Activated T-helper 2 cell treated with anti-CD3 and anti-CD28 coated beads, Interferon-gamma antibody, Interleukin-2, Interleukin-4, amounts not matched to agents 10 μg/mL and 5 μg/mL and 100 μg/mL, durations not matched to agents 14 hours and 24 hours and 36 hours (primary cell): ENCODE results near the gene SNIP1. TPM values are rescaled to one million over a fixed set of nuclear protein-coding genes. Genes with fewer than 3 reads are reported as not detected.
"Not testable (repeated sequence)": the region's sequence is repeated elsewhere in the genome, so short reads cannot be mapped to it uniquely, and the experiment has no call there.

ENCODE experiments used
- DNase-seq: peaks from one replicate; pipeline ENCODE4 v3.0.0; 2021; ENCODE audit warnings: low spot score
- H3K27ac Mint-ChIP-seq: one replicate; pipeline ENCODE4 v1.8.0; 2021; ENCODE audit warnings: mixed read lengths
- H3K27me3 Mint-ChIP-seq: one replicate; pipeline ENCODE4 v1.8.0; 2021; ENCODE audit warnings: low read depth, mixed read lengths
- H3K36me3 Mint-ChIP-seq: one replicate; pipeline ENCODE4 v1.8.0; 2021; ENCODE audit warnings: low read depth, mixed read lengths
- H3K4me1 Mint-ChIP-seq: one replicate; pipeline ENCODE4 v1.8.0; 2021; ENCODE audit warnings: low read depth, mixed read lengths
- H3K4me3 Mint-ChIP-seq: one replicate; pipeline ENCODE4 v1.8.0; 2021; ENCODE audit warnings: low read depth, mild to moderate bottlenecking, moderate library complexity, mixed read lengths
- H3K9me3 Mint-ChIP-seq: one replicate; pipeline ENCODE4 v1.8.0; 2021; ENCODE audit warnings: mixed read lengths
- intact Hi-C: fragments of 100-400 bp; cut with micrococcal nuclease; formaldehyde crosslinking; loops from one replicate; pipeline ENCODE4 v1.15.1; 2023
- total RNA-seq: library from RNA; stranded (reverse); gene quantifications from 2 replicates; pipeline ENCODE4 v1.2.3, GENCODE V29; 2022

SNIP1 gene
- total RNA-seq, 1 donor from 2014 or later = 26.1 TPM

GRCh38 chr1:37574834-37575480 is 20.9 kb upstream of the SNIP1 start:
- no peak overlapping the region for H3K4me3 Mint-ChIP-seq
- H3K27ac Mint-ChIP-seq = peak overlapping the region; percentile 81
- no peaks in the 10 kb centered on the region for H3K9me3 Mint-ChIP-seq
- intact Hi-C loops = loop anchor here (2.0 to 10.0 kb wide), 2 partner anchors 20 to 100 kb away; partner anchors contain the start of genes GNL2 and ZC3H12A
- peaks cover 90% of the 10 kb centered on the region for H3K36me3 Mint-ChIP-seq
- peaks cover 66% of the 10 kb centered on the region for H3K4me1 Mint-ChIP-seq
- DNase-seq = no peak
- H3K27me3 Mint-ChIP-seq = no peaks in the 10 kb centered on the region

- H3K9me3 Mint-ChIP-seq = no peaks in the 10 kb centered on the region
- DNase-seq = no peak
- intact Hi-C loops = loop anchor here (10.0 kb wide), 1 partner anchor 96 kb away; the partner anchor contains the start of gene ZC3H12A
- peak overlapping the region; percentile 14 for H3K4me3 Mint-ChIP-seq
- peaks cover 47% of the 10 kb centered on the region for H3K4me1 Mint-ChIP-seq
- no peaks in the 10 kb centered on the region for H3K27me3 Mint-ChIP-seq
- H3K27ac Mint-ChIP-seq = peak overlapping the region; percentile 61
- peaks cover 94% of the 10 kb centered on the region for H3K36me3 Mint-ChIP-seq
These were observed 16.6 kb upstream of the SNIP1 start for GRCh38 chr1:37570528-37571334.

DNA sequence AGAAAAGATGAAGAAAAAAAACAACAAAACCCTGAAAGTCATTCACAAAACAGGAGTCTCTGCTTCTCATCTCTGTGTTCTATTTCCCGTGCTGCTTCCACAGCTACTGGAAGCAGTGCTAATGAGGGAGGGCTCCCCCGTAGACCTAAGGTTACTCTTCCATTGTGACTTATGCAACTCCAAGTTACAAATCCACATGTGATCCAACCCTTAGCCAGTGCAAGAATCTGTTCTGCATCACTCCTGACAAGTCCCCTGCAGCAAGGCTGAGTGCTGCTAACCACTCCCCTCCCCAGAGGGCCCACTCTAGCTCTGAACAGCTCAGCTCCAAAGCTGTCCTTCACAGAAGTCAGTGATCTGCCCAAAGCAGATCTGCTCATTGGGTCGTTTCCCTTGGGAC is 12.9 kb upstream of the SNIP1 start:
- peaks cover 16% of the 10 kb centered on the region for H3K4me1 Mint-ChIP-seq
- intact Hi-C loops = no loop called here
- H3K36me3 Mint-ChIP-seq = peaks cover 68% of the 10 kb centered on the region
- H3K27me3 Mint-ChIP-seq = no peaks in the 10 kb centered on the region
- H3K9me3 Mint-ChIP-seq = no peaks in the 10 kb centered on the region
- no peak for DNase-seq
- H3K27ac Mint-ChIP-seq = no peak overlapping the region
- no peak overlapping the region for H3K4me3 Mint-ChIP-seq

DNA sequence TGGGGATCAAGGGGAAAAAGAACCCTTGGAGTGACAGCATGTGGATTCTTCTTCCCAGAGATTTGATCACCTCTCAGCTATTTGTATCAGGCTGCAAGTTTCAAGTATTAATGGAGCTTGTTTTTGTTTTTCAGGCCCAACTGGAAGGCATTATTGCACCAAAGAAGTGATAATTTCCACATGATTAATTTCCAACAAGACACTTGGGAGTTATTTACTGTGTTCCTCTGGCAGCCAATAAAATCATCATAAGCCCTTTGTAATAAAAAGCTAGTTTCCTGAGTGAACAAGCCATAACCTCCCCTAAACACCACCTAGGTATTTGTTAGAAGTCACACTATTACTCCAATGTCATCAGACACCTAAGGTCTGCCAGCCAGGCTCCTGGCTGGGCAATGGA is 10.8 kb upstream of the SNIP1 start:
- intact Hi-C loops = no loop called here
- no peak overlapping the region for H3K4me3 Mint-ChIP-seq
- H3K27ac Mint-ChIP-seq = no peak overlapping the region

GRCh38 chr1:37562984-37563383 is 8.9 kb upstream of the SNIP1 start:
- Mint-ChIP-seq H3K27me3 (no peaks in the 10 kb centered on the region), H3K9me3 (no peaks in the 10 kb centered on the region), H3K4me1 (peaks cover 2% of the 10 kb centered on the region), H3K27ac (no peak overlapping the region), H3K4me3 (no peak overlapping the region), H3K36me3 (peaks cover 31% of the 10 kb centered on the region)
- intact Hi-C loops = no loop called here
- DNase-seq = no peak

More for the DNA sequence above, 10.8 kb upstream of the SNIP1 start:
- Mint-ChIP-seq H3K9me3 (no peaks in the 10 kb centered on the region), H3K4me1 (no peaks in the 10 kb centered on the region), H3K27me3 (no peaks in the 10 kb centered on the region), H3K36me3 (peaks cover 50% of the 10 kb centered on the region)
- no peak for DNase-seq

DNA sequence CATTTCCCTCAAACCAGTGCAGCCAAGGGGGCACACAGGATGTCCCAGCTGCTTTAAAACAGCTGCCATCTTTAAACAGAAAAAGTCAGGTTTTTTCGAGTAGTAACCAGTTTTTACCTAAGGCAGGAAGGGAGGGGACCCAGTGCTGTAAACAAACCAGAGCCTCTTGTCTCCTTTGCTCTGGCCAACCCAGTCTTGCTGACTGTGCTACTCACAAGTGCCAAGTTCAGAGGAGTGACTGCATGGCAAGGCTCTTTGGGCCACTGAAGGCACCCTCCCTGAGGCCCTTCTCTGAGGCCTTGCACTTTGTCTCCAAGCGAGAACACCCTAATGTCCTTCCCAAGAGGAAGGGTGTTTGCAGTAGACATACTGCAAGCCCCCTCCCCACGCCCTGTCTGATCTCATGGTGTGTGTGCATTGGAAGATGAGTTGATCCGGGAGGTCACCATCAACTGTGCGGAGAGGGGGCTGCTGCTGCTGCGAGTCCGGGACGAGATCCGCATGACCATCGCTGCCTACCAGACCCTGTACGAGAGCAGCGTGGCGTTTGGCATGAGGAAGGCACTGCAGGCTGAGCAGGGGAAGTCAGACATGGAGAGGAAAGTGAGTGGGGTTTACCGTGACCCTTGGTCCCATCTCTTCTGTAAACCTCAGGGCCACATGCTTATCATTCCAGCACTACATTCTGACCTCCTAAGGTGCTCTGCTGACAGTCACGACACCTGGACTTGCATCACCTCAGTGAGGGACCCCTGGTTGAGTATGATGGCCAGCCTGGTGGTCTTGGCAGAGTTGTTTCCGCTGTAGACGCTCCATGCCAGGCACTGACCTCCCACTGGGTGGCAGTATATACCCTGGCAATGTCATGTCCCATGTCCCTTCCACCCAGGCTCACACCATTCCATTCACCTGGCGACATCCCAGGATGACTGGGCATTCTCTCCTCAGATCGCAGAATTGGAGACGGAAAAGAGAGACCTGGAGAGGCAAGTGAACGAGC is 7.3 kb upstream of the SNIP1 start:
- no peaks in the 10 kb centered on the region for H3K9me3 Mint-ChIP-seq
- no peak for DNase-seq
- peaks cover 7% of the 10 kb centered on the region for H3K4me1 Mint-ChIP-seq
- no peak overlapping the region for H3K4me3 Mint-ChIP-seq
- H3K27me3 Mint-ChIP-seq = no peaks in the 10 kb centered on the region
- intact Hi-C loops = loop anchor here (2.0 kb wide), 1 partner anchor 121 kb away; no protein-coding TSS in a partner anchor
- H3K36me3 Mint-ChIP-seq = peaks cover 16% of the 10 kb centered on the region
- no peak overlapping the region for H3K27ac Mint-ChIP-seq

DNA sequence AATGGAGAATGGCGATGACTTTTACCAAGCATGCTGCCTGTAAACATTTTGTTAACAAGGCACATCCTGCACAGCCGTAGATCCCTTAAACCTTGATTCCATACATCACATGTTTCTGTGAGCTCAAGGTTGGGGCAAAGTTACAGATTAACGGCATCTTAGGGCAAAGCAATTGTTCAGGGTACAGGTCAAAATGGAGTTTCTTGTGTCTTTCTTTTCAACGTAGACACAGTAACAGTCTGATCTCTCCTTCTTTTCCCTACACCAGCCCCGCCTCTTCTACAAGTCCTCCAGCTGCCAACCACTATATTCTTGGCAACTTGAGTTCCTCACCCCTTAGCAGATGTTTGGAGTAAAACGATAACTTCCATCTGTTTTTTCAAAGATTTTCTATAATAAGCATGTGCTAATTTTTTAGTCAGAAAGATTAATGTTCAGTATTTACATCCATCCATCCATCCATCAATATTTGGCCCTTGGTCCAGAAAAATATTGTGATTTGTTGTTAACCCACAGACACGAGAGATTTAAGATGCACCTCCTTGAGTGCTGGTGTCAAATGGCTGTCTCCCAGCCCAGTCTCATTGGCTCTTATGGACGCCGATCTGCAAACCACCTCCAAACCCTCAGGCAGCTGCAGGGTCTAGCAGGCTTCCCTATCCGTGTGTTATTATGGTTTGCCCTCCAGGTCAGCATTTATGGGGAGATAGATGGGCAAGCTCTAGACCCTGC is 6.5 kb upstream of the SNIP1 start:
- Mint-ChIP-seq H3K4me3 (no peak overlapping the region), H3K27me3 (no peaks in the 10 kb centered on the region), H3K27ac (no peak overlapping the region), H3K9me3 (no peaks in the 10 kb centered on the region), H3K36me3 (peaks cover 7% of the 10 kb centered on the region), H3K4me1 (peaks cover 8% of the 10 kb centered on the region)
- no peak for DNase-seq
- intact Hi-C loops = loop anchor here (2.0 kb wide), 1 partner anchor 122 kb away; no protein-coding TSS in a partner anchor

DNA sequence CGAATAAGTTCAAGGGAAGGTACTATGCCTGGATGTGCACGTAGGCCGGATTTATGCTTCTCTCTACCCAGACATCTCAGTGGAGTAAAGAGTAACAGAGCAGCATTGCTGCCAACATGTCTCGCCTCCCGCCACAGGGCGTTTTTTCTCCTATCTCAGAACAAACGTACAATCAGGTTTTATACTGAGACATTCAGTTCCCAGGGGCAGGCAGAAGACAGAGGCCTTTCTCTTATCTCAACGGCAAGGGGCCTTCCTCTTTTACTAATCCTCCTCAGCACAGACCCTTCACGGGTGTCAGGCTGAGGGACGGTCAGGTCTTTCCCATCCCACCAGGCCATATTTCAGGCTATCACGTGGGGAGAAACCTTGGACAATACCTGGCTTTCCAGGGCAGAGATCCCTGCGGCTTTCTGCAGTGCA is 5.9 kb upstream of the SNIP1 start:
- H3K27me3 Mint-ChIP-seq, H3K9me3 Mint-ChIP-seq, H3K4me3 Mint-ChIP-seq, H3K4me1 Mint-ChIP-seq, H3K27ac Mint-ChIP-seq, DNase-seq, H3K36me3 Mint-ChIP-seq: not testable (repeated sequence)
- intact Hi-C loops = loop anchor here (2.0 kb wide), 1 partner anchor 123 kb away; no protein-coding TSS in a partner anchor

GRCh38 chr1:37559080-37559479 is 5.0 kb upstream of the SNIP1 start:
- intact Hi-C loops = no loop called here
- Mint-ChIP-seq H3K27me3 (no peaks in the 10 kb centered on the region), H3K27ac (no peak overlapping the region), H3K4me3 (no peak overlapping the region), H3K4me1 (peaks cover 11% of the 10 kb centered on the region), H3K9me3 (no peaks in the 10 kb centered on the region), H3K36me3 (peaks cover 6% of the 10 kb centered on the region)
- DNase-seq = no peak

GRCh38 chr1:37558411-37558810 is 4.3 kb upstream of the SNIP1 start:
- H3K4me1 Mint-ChIP-seq = peaks cover 12% of the 10 kb centered on the region
- no peaks in the 10 kb centered on the region for H3K9me3 Mint-ChIP-seq
- DNase-seq = no peak
- no peak overlapping the region for H3K27ac Mint-ChIP-seq
- peaks cover 8% of the 10 kb centered on the region for H3K36me3 Mint-ChIP-seq
- no peaks in the 10 kb centered on the region for H3K27me3 Mint-ChIP-seq
- H3K4me3 Mint-ChIP-seq = no peak overlapping the region
- intact Hi-C loops = no loop called here

GRCh38 chr1:37557402-37557801 is 3.3 kb upstream of the SNIP1 start:
- peaks cover 21% of the 10 kb centered on the region for H3K4me1 Mint-ChIP-seq
- H3K27ac Mint-ChIP-seq = no peak overlapping the region
- no peaks in the 10 kb centered on the region for H3K9me3 Mint-ChIP-seq
- H3K27me3 Mint-ChIP-seq = no peaks in the 10 kb centered on the region
- intact Hi-C loops = no loop called here
- DNase-seq = no peak
- peaks cover 17% of the 10 kb centered on the region for H3K36me3 Mint-ChIP-seq
- H3K4me3 Mint-ChIP-seq = no peak overlapping the region

DNA sequence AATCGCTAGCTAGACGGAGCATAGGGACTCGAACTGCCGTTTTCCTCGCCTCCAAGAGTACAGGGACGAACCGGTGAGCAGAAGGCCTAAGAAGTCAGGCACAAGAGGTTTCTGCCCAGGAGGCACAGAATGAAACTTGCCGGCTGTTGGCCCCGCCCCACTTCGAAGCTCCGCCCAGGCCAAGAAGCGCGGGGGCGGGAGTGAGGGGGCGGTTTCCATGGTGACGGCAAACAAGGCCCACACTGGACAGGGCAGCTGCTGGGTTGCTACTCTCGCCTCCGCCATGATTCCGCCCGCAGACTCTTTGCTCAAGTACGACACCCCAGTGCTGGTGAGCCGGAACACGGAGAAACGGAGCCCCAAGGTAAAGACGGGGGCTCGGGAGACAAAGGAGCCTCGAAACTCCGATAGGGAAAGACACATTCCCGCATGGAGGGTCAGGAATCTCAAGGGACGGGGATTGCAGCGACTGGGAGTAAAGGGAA is 2.7 kb upstream of the SNIP1 start, which contains the start of gene DNALI1:
TSS of gene DNALI1 (plus strand) at position 229 of the 485 bp plus-strand sequence. CDS start at position 284, 55 bp downstream.
- peaks cover 21% of the 10 kb centered on the region for H3K36me3 Mint-ChIP-seq
- H3K4me3 Mint-ChIP-seq = no peak within 1 kb of the TSS
- H3K4me1 Mint-ChIP-seq = peaks cover 27% of the 10 kb centered on the region
- H3K27ac Mint-ChIP-seq = no peak within 1 kb of the TSS
- H3K27me3 Mint-ChIP-seq = no peaks in the 10 kb centered on the region
- DNase-seq = peak; percentile 26
- intact Hi-C loops = no loop called here
- H3K9me3 Mint-ChIP-seq = no peaks in the 10 kb centered on the region
